GM19099 (cell line): Measurements from ENCODE around the gene AOX1.

Experiments
- POLR2A ChIP-seq: IDR thresholded peaks from 3 replicates; pipeline ENCODE4 v1.6.1; 2011; ENCODE audit warnings: low read depth; ENCODE audit not compliant: insufficient read length; ENCODE audit errors: extremely low read depth

The AOX1 gene

DNA sequence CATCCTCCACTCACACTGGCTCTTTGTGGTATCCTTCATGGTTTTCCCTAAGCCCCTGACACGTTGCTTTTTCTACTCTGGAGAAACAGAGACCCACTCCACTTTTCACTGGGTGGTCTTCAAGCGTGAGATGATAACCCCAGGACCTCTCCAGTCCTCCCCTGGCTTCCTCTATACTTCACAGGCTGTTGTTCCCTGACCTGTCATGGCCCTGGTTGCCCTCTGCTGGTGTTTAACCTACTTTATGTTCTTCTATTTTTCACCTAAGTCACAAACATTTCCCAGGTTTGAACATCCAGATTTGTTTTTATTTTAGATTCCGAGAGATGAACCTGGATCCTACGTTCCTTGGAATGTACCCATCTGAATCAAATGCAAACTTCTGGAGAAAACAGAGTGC lies 84.5 kb downstream of the AOX1 start:
- no peak for TF ChIP-seq POLR2A

DNA sequence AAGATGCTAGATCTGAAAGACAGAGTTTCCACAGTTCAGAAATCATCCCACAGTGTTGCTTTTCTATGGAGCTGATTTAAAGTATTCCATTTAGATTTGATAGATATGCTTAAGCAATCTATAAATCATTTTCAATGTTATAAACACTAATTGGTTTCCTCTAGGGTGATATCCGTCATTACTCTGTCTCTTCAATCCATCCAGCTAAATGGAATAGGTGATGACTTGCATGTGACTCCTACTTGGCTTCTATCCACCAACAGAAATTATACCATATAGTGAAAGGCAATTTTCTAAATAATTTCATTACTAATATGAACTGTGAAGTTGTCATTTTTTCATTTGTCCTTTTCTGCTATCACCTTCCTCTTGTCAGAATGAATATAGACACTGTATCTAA lies 84.9 kb downstream of the AOX1 start:
- TF ChIP-seq POLR2A = no peak

DNA sequence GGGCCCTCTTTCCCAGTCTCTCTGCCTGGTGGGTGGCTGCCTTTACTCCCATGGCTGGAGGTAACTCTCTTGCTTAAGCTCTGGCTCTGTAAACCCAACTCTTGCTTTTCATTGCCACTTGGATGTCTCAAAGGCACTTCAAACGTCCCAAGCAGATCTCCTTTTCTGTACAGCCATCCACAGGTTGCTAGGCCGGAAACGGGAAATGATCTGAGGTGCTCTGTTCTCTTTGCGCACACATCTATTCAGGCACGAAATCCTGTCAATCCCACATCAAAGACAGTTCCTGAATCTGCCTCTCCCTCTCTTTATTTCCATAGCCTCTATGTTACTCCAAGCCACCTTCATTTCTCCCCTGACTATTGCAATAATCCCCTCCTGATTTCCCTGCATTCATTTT lies 87.4 kb downstream of the AOX1 start:
- no peak for TF ChIP-seq POLR2A

DNA sequence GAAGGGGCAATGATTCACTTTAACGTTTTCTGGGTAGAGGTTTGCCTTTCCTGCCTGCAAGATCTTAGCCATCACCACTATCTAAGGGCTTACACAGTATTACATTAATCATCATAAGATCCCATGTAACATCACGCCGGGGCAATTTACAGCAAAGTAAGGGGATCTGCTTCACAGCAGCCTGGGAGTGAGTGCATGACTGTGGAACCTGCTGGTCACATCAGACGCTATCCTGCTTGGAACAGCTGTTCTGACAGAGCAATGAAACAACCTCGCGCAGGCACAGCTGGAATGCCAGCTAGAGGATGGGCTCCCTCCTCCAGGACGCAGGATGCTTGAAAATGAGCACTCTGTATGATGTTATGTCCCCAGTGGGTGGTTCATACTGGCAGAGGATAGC lies 89.0 kb downstream of the AOX1 start:
- TF ChIP-seq POLR2A = no peak

DNA sequence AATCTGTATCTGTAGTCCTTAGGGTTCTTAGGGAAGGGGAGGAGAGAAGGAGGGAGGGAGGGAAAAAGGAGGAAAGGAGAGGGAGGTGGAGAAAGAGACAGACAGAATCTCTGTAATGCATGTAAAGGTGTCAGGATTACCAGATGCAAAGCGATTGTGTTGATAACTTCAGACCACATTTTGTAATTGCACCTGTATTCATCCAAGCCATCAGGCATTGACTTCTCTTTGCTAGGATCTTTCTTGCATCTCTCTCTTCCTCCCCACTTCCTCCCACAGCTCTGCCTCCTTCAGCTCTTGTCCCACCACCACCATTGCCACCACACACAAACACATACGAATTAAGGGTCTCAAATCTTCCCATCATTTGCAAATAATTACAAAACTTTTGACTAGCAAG lies 91.4 kb downstream of the AOX1 start:
- TF ChIP-seq POLR2A = no peak

DNA sequence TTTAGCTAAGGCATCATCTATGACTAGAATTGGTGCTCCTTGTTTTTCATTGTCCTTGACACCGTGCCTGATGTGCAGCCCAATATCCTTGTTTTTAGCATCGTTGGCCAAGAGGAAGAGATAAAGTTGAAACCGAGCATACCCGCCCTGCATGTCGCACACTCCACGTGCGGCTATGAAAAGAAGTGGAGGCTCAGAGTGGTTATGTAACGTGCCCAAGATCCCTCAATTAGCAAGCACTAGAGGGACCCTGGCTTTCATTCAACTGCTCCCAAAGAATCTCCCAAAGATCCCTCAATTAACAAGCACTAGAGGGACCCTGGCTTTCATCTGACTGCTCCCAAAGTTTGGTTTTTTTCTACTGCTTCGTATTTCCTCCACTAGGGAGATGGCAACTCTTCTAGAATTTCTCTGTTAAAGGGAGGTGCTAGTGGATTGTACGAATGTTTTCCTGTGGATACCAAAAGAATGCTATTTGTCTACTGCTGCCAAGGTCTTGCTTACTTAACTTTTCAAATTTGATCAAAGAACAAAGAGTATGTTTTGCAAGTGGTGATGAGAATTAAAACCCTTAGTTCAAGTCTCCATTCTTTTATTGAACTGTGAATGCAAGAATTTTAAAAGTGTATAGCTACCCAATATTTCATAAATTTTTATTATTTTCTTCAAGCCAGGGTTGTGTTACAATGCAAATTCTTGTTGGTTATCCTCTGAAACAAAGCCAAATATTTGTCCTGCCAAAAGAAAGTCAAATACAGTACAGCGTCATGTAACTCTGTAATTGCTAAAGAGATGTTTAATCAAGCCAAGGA lies 92.1 kb downstream of the AOX1 start:
- TF ChIP-seq POLR2A = no peak

DNA sequence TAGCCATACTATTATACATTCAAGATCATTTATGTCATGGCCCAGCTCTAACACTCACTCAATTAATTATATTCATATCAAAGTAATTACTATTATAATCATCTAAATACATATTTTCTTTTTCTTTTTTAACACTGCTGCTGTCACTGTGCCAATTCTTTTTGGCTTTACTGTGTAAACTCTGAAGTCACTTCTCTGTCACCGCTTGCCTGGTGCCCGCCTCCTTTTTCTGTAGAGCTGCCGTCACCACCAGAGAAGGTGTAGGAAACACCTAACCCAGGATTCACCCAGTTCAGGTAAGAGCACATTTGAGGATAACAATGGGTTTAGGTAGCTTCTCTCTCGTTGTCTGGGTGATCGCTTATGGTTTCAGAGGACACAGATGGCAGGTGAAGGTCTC lies 93.3 kb downstream of the AOX1 start:
- no peak for TF ChIP-seq POLR2A

DNA sequence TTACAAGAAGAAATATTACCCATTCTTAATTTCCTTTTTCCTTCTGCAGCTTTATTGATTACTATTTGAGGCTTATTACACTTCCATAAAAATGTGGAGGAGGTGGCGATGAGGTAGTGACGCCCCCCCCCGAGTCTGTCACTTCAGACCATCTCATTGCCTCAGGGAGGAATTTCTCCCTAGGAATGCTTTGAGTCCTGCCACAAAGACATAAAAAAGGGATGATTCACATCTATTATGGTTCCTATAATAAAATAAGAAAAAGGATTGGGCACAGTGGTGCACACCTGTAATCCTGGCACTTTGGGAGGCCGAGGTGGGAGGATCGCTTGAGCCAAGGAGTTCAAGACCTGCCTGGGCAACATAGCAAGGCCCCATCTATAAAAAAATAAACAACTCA lies 93.7 kb downstream of the AOX1 start:
- TF ChIP-seq POLR2A = no peak

DNA sequence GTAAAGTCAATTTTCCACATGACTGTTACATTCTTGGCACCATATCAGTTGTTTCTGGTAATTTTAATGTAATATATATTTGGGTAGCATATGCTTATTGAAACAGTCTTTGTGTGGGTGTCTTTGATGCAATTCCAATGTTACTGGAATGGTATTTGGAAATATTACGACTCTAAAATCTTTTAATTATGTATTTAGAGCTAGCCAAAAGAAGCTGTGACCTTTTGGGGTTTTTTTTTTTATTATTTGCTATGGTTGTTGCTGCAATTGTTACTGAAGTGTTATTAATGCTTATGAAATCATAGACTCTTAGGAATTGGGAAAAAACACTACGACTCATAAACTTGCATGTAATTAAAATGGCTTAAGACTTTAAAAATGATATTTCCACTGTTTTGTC lies 95.9 kb downstream of the AOX1 start:
- no peak for TF ChIP-seq POLR2A

DNA sequence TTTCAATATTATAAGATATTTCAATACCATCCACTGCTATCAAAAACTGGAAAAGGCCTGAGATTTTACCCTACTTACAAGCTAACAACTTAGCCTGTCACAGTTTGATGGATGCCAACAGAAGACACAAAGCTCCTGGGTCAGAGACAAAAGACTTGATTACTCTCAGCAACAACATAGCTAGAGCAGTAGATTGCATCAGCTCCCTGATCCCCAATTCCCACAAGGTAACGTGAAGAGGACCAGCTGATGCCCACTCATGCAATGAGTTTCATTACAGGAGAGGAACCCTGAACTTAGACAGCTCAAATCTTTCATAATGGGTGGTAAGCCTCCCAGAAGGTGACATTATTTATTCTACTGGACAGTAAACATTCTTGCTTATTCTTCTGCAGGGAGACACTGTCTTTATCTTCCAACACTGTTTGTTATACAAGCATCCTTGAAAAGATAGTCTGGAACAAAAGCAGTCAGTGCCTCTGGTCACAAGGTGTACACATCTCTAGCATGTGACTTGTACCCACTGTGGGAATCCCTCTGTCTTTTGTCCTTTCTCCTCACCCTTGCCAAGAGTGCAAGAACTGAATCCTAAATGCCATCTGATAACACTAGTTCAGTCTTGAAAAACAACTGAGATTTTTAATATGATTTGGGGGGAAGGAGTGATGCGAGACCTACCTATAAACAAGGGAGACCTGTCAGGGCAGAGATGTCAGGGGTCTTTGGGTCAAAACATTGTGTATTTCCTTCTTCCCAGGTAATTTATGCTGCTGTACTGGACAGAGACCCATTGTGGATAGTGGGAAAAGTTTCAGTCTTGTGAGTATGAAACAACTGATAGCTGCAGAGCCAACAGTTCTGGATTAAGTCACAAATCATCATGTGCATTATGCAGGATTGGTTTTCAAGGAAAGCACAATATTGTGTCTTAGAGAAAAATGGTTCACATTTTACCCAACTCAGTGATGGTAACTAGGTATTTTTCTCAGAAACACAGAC lies 102.4 kb downstream of the AOX1 start:
- no peak for TF ChIP-seq POLR2A

DNA sequence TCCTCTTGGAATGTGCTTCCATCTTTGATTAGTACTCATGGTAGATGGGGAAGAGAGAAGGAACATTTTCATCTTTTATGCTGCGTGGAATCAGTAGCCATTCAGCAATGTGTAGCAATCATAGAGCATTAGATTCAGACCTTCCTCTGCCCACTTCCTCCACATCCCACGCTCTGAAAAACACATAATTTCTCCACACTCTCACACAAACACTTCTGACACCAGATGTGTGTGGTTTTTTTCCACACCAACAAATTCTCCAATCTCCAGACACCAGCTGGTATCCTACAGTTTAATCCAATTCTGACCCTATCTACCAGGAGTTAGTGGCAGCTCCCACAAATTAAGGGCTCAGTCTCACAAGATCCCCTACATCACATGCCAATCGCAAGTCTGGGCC lies 103.3 kb downstream of the AOX1 start:
- TF ChIP-seq POLR2A = no peak

DNA sequence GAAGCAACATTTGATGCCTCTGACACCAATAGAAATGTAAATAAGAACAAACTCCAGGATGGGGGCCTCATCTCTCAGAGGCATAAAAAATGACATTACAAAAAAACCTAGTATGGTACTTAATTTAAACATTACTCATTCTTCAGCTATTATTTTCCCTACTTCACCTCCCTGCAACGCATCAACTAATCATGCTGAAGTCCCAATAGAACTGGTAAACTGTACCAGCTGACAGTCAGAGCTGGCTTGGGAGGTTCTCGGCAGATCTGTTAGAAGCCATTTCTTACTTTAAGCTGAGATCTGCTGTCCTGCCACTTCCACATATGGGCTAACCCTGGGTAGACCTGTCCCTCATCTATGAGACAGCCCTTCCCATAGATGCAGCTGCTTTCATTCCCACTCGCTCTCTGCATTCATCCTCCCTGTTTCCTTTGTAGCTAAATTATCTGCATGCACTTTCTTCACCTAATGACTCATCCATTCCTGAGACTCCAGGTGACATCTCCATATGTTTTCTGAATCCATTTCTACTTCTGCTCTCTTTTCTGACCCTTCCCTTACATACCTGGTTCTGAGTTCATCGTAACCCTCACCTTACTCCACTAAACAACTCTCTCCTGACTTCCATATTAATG lies 108.1 kb downstream of the AOX1 start:
- TF ChIP-seq POLR2A = no peak

DNA sequence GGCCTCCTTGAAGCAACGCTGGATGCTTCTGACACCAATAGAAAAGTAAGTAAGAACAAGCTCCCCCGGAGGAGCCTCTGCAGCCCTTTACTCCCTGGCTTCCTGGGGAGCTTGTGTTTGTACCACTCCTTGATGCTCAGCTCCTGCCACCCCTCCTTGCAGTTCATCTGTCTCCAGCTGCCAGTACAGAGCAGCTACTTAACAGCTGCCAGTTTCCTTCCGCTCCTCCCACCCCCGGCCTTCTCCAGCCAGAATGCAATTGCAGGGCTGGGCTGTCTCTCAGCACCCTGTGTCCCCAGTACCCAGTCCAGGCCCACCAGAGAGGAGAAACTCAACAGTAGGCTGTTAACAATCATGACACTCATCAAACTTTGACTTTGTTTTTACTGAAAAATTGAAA lies 109.4 kb downstream of the AOX1 start:
- TF ChIP-seq POLR2A = no peak

DNA sequence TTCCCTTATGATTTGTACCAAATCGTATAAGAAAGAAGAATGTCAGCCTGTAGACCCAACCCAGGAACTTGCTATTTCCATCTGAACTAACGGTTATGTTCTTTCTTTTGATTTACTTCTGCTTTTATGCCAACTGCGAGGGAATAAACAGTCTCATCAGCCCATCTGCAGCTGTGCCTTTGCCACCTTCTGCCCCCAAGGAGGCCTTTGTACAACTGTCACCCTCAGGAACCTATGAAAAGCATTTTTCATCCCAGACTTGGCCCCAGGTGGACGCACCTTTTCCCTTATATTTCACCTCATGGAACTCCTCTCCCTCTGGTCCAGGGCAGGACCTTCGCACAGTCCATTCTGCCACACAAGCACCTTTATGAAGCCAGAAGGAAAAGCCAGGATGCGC lies 109.8 kb downstream of the AOX1 start:
- TF ChIP-seq POLR2A = no peak

DNA sequence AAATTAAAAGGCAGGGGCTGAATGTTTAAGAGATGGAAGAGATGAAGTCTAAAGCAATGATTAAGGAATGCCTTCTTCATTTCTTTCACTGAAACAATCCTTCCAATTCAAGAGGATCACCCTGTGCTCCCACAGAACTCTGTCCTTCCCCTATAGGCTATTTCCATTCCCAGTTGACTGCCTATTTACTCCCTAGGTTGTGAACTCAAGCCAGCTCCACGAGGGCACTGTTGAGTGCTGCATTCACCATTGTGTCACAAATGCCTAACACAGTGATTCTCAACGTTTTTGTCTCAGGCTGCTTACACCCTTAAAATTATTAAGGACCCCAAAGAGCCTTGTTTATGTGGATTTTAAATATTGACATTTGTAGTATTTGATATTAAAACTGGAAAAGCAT lies 112.4 kb downstream of the AOX1 start:
- no peak for TF ChIP-seq POLR2A
